Measurements from ENCODE around the gene MAN2B1.

Gene MAN2B1

GRCh38 chr19:12617646-12618045, 48.9 kb downstream of the MAN2B1 start:
- no peak for DNase-seq (ENCODE audit: low spot score)

- peak; percentile 71 for DNase-seq (ENCODE audit: low spot score)
Measured at GRCh38 chr19:12611361-12611699, 55.2 kb downstream of the MAN2B1 start.

GRCh38 chr19:12610540-12611360, 55.8 kb downstream of the MAN2B1 start, which contains the start of the genes ZNF490 and ZNF791:
ZNF490 (minus strand) TSS chr19:12610813; CDS start chr19:12610680, 133 bp downstream.
ZNF791 (plus strand) TSS chr19:12610920; CDS start chr19:12611080, 160 bp downstream.
- peak; percentile 99 for DNase-seq (ENCODE audit: low spot score)

- DNase-seq (ENCODE audit: low spot score) = peak; percentile 29
Measured at GRCh38 chr19:12607631-12608030, 58.9 kb downstream of the MAN2B1 start.

GRCh38 chr19:12606796-12607195, 59.7 kb downstream of the MAN2B1 start:
- DNase-seq (ENCODE audit: low spot score) = no peak

GRCh38 chr19:12603714-12604113, 62.8 kb downstream of the MAN2B1 start:
- peak; percentile 25 for DNase-seq (ENCODE audit: low spot score)

GRCh38 chr19:12597594-12597993, 68.9 kb downstream of the MAN2B1 start:
- DNase-seq (ENCODE audit: low spot score) = no peak

GRCh38 chr19:12596927-12597548, 69.5 kb downstream of the MAN2B1 start:
- DNase-seq (ENCODE audit: low spot score) = no peak

Measured in Ammon's horn (tissue), 1 donor.